ENCODE measurements around the gene SMO. TPM values are rescaled to one million over a fixed set of nuclear protein-coding genes. Genes with fewer than 3 reads are reported as not detected.

SMO gene
- total RNA-seq, 2 donors from 2014 or later = 75.5 to 76.2 TPM

DNA sequence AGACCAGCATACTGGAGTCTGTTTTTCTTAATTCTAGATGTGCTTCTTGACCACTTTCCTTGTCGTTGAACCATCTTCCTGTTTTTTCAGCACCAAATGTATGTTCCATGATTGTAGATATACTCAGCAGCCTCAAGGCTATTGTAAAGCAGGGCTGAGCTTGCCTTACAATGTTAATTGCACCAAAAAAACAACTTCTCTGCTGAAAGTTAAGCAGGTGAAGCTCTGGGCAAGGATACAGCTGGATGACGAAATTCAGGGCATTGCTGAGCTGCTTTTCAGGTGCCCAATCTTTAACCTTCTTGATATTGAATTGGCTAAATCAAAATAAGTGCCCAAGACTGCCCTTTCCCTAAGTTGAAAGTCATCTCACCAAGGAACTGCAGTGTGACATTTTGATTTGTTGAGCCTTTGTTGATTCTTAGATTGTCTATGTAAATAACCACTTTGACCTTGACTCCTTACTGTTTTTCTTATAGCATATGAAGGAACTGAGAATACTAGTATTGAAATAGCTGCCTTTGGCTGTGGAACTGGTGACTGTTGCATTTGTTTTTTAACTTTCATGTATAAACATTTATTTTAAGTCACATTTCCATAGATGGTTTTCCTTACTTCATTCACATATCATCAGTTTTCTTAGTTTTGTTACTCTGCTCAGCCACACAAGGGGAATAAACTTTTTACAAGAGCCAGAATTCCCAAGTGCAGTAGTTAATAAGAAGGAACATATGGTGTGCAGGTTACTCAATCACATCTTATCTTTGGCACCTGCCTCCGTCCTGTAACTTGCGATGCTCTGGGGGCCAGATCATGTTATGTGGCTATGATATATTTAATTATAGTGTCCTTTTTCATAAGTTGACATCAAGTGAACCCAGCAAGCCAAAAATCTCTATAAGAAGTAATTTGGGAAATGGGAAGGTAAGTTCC lies 39.5 kb downstream of the SMO start:
- no peaks in the 10 kb centered on the region for H3K9me3 Mint-ChIP-seq
- peaks cover 27% of the 10 kb centered on the region for H3K4me1 Mint-ChIP-seq
- no peaks in the 10 kb centered on the region for H3K36me3 Mint-ChIP-seq (ENCODE audit: low read depth)
- Histone ChIP-seq H3K9ac (ENCODE audit: extremely low read depth, low read length, poor library complexity, severe bottlenecking) (no peak overlapping the region), H3K27ac (ENCODE audit: low read depth, low read length) (no peak overlapping the region), H3K4me3 (ENCODE audit: low read length) (no peak overlapping the region), H3K36me3 (ENCODE audit: control insufficient read depth, insufficient read depth, low read length) (no peaks in the 10 kb centered on the region), H3K4me1 (ENCODE audit: control insufficient read depth, insufficient read depth, low read length) (peaks cover 4% of the 10 kb centered on the region), H3K27me3 (ENCODE audit: control insufficient read depth, insufficient read depth, low read length, poor library complexity, severe bottlenecking) (no peaks in the 10 kb centered on the region), H3K9me3 (ENCODE audit: control insufficient read depth, low read length) (no peaks in the 10 kb centered on the region)
- no peak for DNase-seq
- H3K4me3 Mint-ChIP-seq = no peak overlapping the region
- TF ChIP-seq, protein P1, sequence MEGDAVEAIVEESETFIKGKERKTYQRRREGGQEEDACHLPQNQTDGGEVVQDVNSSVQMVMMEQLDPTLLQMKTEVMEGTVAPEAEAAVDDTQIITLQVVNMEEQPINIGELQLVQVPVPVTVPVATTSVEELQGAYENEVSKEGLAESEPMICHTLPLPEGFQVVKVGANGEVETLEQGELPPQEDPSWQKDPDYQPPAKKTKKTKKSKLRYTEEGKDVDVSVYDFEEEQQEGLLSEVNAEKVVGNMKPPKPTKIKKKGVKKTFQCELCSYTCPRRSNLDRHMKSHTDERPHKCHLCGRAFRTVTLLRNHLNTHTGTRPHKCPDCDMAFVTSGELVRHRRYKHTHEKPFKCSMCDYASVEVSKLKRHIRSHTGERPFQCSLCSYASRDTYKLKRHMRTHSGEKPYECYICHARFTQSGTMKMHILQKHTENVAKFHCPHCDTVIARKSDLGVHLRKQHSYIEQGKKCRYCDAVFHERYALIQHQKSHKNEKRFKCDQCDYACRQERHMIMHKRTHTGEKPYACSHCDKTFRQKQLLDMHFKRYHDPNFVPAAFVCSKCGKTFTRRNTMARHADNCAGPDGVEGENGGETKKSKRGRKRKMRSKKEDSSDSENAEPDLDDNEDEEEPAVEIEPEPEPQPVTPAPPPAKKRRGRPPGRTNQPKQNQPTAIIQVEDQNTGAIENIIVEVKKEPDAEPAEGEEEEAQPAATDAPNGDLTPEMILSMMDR (conservative IDR thresholded peaks at IDR 0.05) = no peak
- no peak overlapping the region for H3K27ac Mint-ChIP-seq
- no peaks in the 10 kb centered on the region for H3K27me3 Mint-ChIP-seq (ENCODE audit: insufficient read depth)
- 89 to 94% methylated on average over 3 to 4 of the region's 4 CpGs for WGBS, 2 experiments (ENCODE audit: insufficient coverage in 1 of 2, insufficient read length in 1 of 2)

- Histone ChIP-seq H3K27ac (ENCODE audit: low read depth, low read length) (no peak overlapping the region), H3K27me3 (ENCODE audit: control insufficient read depth, insufficient read depth, low read length, poor library complexity, severe bottlenecking) (no peaks in the 10 kb centered on the region), H3K4me1 (ENCODE audit: control insufficient read depth, insufficient read depth, low read length) (peaks cover 4% of the 10 kb centered on the region), H3K9ac (ENCODE audit: extremely low read depth, low read length, poor library complexity, severe bottlenecking) (no peak overlapping the region), H3K4me3 (ENCODE audit: low read length) (no peak overlapping the region), H3K9me3 (ENCODE audit: control insufficient read depth, low read length) (no peaks in the 10 kb centered on the region), H3K36me3 (ENCODE audit: control insufficient read depth, insufficient read depth, low read length) (no peaks in the 10 kb centered on the region)
- 92 to 93% methylated on average over 2 of the region's 2 CpGs for WGBS, 2 experiments (ENCODE audit: insufficient coverage in 1 of 2, insufficient read length in 1 of 2)
- no peaks in the 10 kb centered on the region for H3K9me3 Mint-ChIP-seq
- peaks cover 27% of the 10 kb centered on the region for H3K4me1 Mint-ChIP-seq
- DNase-seq = no peak
- no peaks in the 10 kb centered on the region for H3K36me3 Mint-ChIP-seq (ENCODE audit: low read depth)
- H3K4me3 Mint-ChIP-seq = no peak overlapping the region
- H3K27ac Mint-ChIP-seq = no peak overlapping the region
- TF ChIP-seq, protein P1 (conservative IDR thresholded peaks at IDR 0.05) = no peak
- H3K27me3 Mint-ChIP-seq (ENCODE audit: insufficient read depth) = no peaks in the 10 kb centered on the region
Observed at GRCh38 chr7:129228633-129229032, 40.2 kb downstream of the SMO start.

GRCh38 chr7:129231666-129232065 lies 43.2 kb downstream of the SMO start:
- WGBS, 2 experiments (ENCODE audit: insufficient coverage in 1 of 2, insufficient read length in 1 of 2) = 94 to 95% methylated on average over 2 to 5 of the region's 5 CpGs

More at GRCh38 chr7:129231666-129232065, 43.2 kb downstream of the SMO start:
- H3K36me3 ChIP-seq (ENCODE audit: control insufficient read depth, insufficient read depth, low read length) = no peaks in the 10 kb centered on the region
- peaks cover 4% of the 10 kb centered on the region for H3K4me1 ChIP-seq (ENCODE audit: control insufficient read depth, insufficient read depth, low read length)
- DNase-seq = no peak
- no peak overlapping the region for H3K4me3 ChIP-seq (ENCODE audit: low read length)
- Mint-ChIP-seq H3K4me3 (no peak overlapping the region), H3K27me3 (ENCODE audit: insufficient read depth) (no peaks in the 10 kb centered on the region), H3K9me3 (no peaks in the 10 kb centered on the region), H3K4me1 (peaks cover 13% of the 10 kb centered on the region), H3K27ac (no peak overlapping the region), H3K36me3 (ENCODE audit: low read depth) (no peaks in the 10 kb centered on the region)
- no peak overlapping the region for H3K27ac ChIP-seq (ENCODE audit: low read depth, low read length)
- TF ChIP-seq, protein P1 (conservative IDR thresholded peaks at IDR 0.05) = no peak
- H3K27me3 ChIP-seq (ENCODE audit: control insufficient read depth, insufficient read depth, low read length, poor library complexity, severe bottlenecking) = no peaks in the 10 kb centered on the region
- H3K9ac ChIP-seq (ENCODE audit: extremely low read depth, low read length, poor library complexity, severe bottlenecking) = no peak overlapping the region
- H3K9me3 ChIP-seq (ENCODE audit: control insufficient read depth, low read length) = no peaks in the 10 kb centered on the region

All from endodermal cell (in vitro differentiated cells).